Gastrocnemius medialis (tissue), 4 donors: ENCODE results near the gene AKAP13. TPM values are rescaled to one million over a fixed set of nuclear protein-coding genes. Genes with fewer than 3 reads are reported as not detected.

Experiments used
- ATAC-seq, 2 donors: fragments of 150-250 bp; one replicate each; pipeline ENCODE4 v1.9.1; 2016
- DNase-seq, 2 donors: peaks; one replicate each; pipeline ENCODE4 v3.0.0-alpha.2; 2019
- H3K27ac ChIP-seq, 4 donors: fragments of 200-600 bp; sonication (generic); 1 replicate in 1 of 4; 2 replicates in 3 of 4; pipeline ENCODE4 v1.5.1; 2016 to 2018; ENCODE audit warnings: mild to moderate bottlenecking in 2 of 4, moderate library complexity in 1 of 4
- H3K27me3 ChIP-seq, 3 donors: fragments of 200-600 bp; sonication (generic) in 2 of 3; 1 replicate in 1 of 3; 2 replicates in 2 of 3; pipeline versions ENCODE4 v1.5.1 to v1.6.0; 2016 to 2019; ENCODE audit warnings: mild to moderate bottlenecking in 1 of 3, moderate library complexity in 1 of 3
- H3K36me3 ChIP-seq, 2 donors: fragments of 200-600 bp; sonication (generic) in 1 of 2; one replicate each; pipeline ENCODE4 v1.5.1; 2017 to 2018
- H3K4me1 ChIP-seq, 2 donors: fragments of 200-600 bp; sonication (generic) in 1 of 2; one replicate each; pipeline ENCODE4 v1.5.1; 2016 to 2017; ENCODE audit warnings: mild to moderate bottlenecking in 2 of 2
- H3K4me3 ChIP-seq, 4 donors: fragments of 200-600 bp; sonication (generic) in 3 of 4; 1 replicate in 1 of 4; 2 replicates in 3 of 4; pipeline ENCODE4 v1.5.1; 2016 to 2019; ENCODE audit warnings: mild to moderate bottlenecking in 2 of 4
- H3K9me3 ChIP-seq, 3 donors: fragments of 200-600 bp; sonication (generic) in 2 of 3; 1 replicate in 1 of 3; 2 replicates in 2 of 3; pipeline ENCODE4 v1.5.1; 2016 to 2019
- POLR2A ChIP-seq, 2 donors: fragments of 450-650 bp; IDR thresholded peaks; one replicate each; pipeline ENCODE4 v1.6.1; 2017; ENCODE audit warnings: antibody characterized with exemption in 2 of 2, mild to moderate bottlenecking in 2 of 2, moderate library complexity in 2 of 2
- in situ Hi-C, 4 donors: fragments of 200-750 bp; cut with MboI; loops; one replicate each; pipeline versions ENCODE4 v1.15.0 to v1.8.0; 2017; ENCODE audit warnings: low sequenced_read_pairs in 4 of 4
- intact Hi-C: fragments of 100-400 bp; cut with DNase I; formaldehyde crosslinking; loops from one replicate; pipeline ENCODE4 v1.15.1; 2023; ENCODE audit warnings: low total_unique reads
- total RNA-seq, 4 donors: library from RNA; depleted of rRNA; stranded (reverse); fragments of >200 nt; gene quantifications; one replicate each; pipeline versions ENCODE4 v1.1.0 to v1.2.3, GENCODE V29; 2016
- TF ChIP-seq, protein P1 (sequence below), 5 experiments: fragments of 450-650 bp in 3 of 5; fragments of 200-600 bp in 2 of 5; sonication (generic) in 2 of 5; IDR thresholded peaks in 4 of 5; conservative IDR thresholded peaks in 1 of 5; 1 replicate in 4 of 5; 2 replicates in 1 of 5; pipeline ENCODE4 v1.5.1; 2016 to 2019; ENCODE audit warnings: antibody characterized with exemption in 5 of 5, mild to moderate bottlenecking in 3 of 5, moderate library complexity in 3 of 5

The AKAP13 gene
- total RNA-seq, 4 donors from 2014 or later, result 127 to 481 (median 172) TPM

DNA sequence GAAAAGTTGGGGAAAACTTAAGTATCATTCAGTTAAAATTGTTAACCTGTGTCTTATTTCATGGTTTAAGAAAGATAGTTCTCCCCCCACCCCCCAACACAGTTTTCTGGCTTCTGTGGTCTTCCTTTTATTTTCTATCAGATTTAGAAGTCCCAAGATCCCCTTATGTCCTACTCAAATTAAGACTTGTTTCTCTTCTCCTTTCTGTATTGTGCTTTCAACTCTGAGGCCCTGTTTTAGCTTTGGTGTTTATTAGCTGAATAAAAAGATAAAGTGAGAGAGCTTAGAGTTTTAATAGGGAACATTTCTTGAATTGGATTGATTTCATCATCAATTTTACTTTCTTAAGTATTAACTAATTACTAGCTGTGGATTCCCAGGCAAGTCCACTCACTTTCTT lies 62.6 kb downstream of the AKAP13 start:
- Histone ChIP-seq H3K4me1 (peaks cover 18 to 28% of the 10 kb centered on the region in 2 donors), H3K27ac (peak overlapping the region in 1 of 4 donors; percentile 9), H3K4me3 (no peak overlapping the region), H3K36me3 (no peaks in the 10 kb centered on the region), H3K27me3 (no peaks in the 10 kb centered on the region), H3K9me3 (no peaks in the 10 kb centered on the region)
- TF ChIP-seq POLR2A (IDR thresholded peaks at IDR 0.05), result no peak
- TF ChIP-seq, protein P1, sequence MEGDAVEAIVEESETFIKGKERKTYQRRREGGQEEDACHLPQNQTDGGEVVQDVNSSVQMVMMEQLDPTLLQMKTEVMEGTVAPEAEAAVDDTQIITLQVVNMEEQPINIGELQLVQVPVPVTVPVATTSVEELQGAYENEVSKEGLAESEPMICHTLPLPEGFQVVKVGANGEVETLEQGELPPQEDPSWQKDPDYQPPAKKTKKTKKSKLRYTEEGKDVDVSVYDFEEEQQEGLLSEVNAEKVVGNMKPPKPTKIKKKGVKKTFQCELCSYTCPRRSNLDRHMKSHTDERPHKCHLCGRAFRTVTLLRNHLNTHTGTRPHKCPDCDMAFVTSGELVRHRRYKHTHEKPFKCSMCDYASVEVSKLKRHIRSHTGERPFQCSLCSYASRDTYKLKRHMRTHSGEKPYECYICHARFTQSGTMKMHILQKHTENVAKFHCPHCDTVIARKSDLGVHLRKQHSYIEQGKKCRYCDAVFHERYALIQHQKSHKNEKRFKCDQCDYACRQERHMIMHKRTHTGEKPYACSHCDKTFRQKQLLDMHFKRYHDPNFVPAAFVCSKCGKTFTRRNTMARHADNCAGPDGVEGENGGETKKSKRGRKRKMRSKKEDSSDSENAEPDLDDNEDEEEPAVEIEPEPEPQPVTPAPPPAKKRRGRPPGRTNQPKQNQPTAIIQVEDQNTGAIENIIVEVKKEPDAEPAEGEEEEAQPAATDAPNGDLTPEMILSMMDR (IDR thresholded peaks at IDR 0.05 in 4 of 5, conservative IDR thresholded peaks at IDR 0.05 in 1 of 5), result no peak
- in situ Hi-C loops, result no loop called here
- intact Hi-C loops, result no loop called here
- DNase-seq, result no peak
- no peak for ATAC-seq

DNA sequence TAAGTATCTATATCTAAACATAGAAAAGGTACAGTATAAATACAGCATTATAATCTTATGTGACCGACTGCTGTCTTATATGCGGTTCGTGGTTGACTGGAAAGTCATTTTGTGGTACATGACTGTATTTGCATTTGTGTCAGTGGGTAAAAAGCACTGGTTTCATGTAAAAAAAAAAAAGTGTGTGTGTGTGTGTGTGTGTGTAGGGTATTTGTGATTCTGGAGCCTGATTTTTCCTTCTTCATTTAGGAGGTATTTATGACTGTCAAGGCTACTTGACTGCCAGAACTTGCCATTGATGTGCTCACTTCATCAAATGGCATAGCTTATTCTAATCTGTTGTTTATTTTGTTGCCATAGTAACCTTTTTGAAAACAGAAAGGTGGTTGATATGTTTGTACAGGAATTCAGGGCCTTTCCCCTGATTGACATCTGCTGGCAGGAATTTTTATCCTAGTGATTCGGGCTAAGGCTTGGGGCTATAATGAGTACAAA lies 63.2 kb downstream of the AKAP13 start:
- no peak for TF ChIP-seq POLR2A (IDR thresholded peaks at IDR 0.05)
- TF ChIP-seq, protein P1 (IDR thresholded peaks at IDR 0.05 in 4 of 5, conservative IDR thresholded peaks at IDR 0.05 in 1 of 5), result no peak
- no peak for DNase-seq
- intact Hi-C loops, result no loop called here

DNA sequence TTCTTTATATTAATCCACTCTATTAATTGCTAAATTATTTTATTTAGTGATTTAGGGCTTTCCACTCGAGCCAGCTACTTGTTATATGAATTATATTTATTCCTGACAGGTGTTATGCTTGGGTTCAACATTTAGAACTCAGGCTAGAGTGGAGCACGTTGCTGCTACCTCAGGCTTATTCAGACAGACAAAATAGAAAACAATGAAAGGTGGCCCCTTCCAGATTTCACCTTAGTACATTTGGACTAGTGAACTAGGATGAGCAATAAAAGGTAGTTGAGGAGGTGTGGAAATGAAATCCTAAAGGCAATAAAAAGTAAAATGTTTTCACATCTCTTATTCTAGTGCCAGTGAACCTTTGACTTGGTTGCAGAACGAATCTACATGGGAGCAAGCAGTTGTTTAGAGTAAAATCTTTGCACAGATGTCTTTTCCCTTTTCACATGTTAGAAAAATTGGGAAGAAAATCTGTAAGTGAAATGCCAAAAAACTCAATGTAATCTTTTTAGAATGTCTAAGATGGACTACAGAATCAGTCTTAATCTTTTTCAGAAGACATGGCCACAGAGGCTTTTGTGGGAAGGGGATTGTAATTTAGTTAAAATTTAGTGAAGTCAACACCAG lies 63.8 kb downstream of the AKAP13 start:
- Histone ChIP-seq H3K36me3 (no peaks in the 10 kb centered on the region), H3K4me1 (peaks cover 18 to 28% of the 10 kb centered on the region in 2 donors), H3K4me3 (no peak overlapping the region), H3K27me3 (no peaks in the 10 kb centered on the region), H3K27ac (no peak overlapping the region), H3K9me3 (no peaks in the 10 kb centered on the region)
- intact Hi-C loops, result no loop called here
- in situ Hi-C loops, result no loop called here
- no peak for DNase-seq
- ATAC-seq, result no peak
- TF ChIP-seq, protein P1 (IDR thresholded peaks at IDR 0.05 in 4 of 5, conservative IDR thresholded peaks at IDR 0.05 in 1 of 5), result no peak
- no peak for TF ChIP-seq POLR2A (IDR thresholded peaks at IDR 0.05)

More for the DNA sequence above, 63.2 kb downstream of the AKAP13 start:
- H3K4me1 ChIP-seq, result peaks cover 18 to 28% of the 10 kb centered on the region in 2 donors
- no peaks in the 10 kb centered on the region for H3K9me3 ChIP-seq
- in situ Hi-C loops, result no loop called here
- no peak overlapping the region for H3K4me3 ChIP-seq
- H3K36me3 ChIP-seq, result no peaks in the 10 kb centered on the region
- ATAC-seq, result no peak
- H3K27ac ChIP-seq, result no peak overlapping the region
- no peaks in the 10 kb centered on the region for H3K27me3 ChIP-seq

DNA sequence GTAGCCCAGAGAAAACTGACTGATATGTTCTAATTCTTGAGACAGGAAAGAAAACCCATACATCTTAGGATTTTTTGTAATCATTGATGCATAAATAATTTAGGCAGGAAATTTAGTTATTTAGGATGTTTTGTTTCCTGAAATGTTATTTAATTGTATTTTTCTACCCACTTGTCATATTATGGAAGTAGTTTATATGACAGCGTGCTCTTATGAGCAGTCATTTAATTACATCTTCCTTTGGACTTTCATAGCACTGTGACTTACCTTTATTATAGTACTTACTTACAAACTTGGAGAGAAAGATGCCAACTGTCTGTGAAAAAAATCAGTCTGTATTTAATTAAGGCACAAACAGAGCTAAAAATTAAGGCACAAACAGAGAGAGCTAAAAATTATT lies 65.0 kb downstream of the AKAP13 start:
- no peak for ATAC-seq
- H3K9me3 ChIP-seq, result peaks cover 0 to 4% (median 0%) of the 10 kb centered on the region in 3 donors
- H3K4me3 ChIP-seq, result no peak overlapping the region
- no peak for DNase-seq
- no peak overlapping the region for H3K27ac ChIP-seq
- intact Hi-C loops (no loop called here), in situ Hi-C loops (no loop called here)
- TF ChIP-seq, protein P1 (IDR thresholded peaks at IDR 0.05 in 4 of 5, conservative IDR thresholded peaks at IDR 0.05 in 1 of 5), result no peak
- no peak for TF ChIP-seq POLR2A (IDR thresholded peaks at IDR 0.05)
- H3K36me3 ChIP-seq, result no peaks in the 10 kb centered on the region
- H3K27me3 ChIP-seq, result no peaks in the 10 kb centered on the region
- peaks cover 18 to 28% of the 10 kb centered on the region in 2 donors for H3K4me1 ChIP-seq
